GM10266 (cell line): Measurements from ENCODE around the gene RPL6.
"Not testable (repeated sequence)": the region's sequence is repeated elsewhere in the genome, so short reads cannot be mapped to it uniquely, and the experiment has no call there.

Experiments used
- DNase-seq: peaks from one replicate; pipeline ENCODE4 v3.0.0; 2012; ENCODE audit errors: extremely low spot score
- CTCF ChIP-seq: IDR thresholded peaks from 2 replicates; pipeline ENCODE4 v1.5.1; 2012; ENCODE audit warnings: mild to moderate bottlenecking, low read depth; ENCODE audit not compliant: control insufficient read depth, insufficient read depth; ENCODE audit errors: missing control alignments

Gene RPL6

GRCh38 chr12:112419297-112420133, 10.1 kb upstream of the RPL6 start:
- DNase-seq = peak; percentile 21
- TF ChIP-seq CTCF = no peak

GRCh38 chr12:112418608-112419296, 9.3 kb upstream of the RPL6 start, which contains the start of gene PTPN11:
TSS of gene PTPN11 (plus strand) at chr12:112418947. CDS start at chr12:112419112, 165 bp downstream.
- TF ChIP-seq CTCF = peak; percentile 52
- DNase-seq = peak; percentile 89

- DNase-seq = no peak
- no peak for TF ChIP-seq CTCF
Observed at GRCh38 chr12:112418273-112418607, 8.8 kb upstream of the RPL6 start.

DNA sequence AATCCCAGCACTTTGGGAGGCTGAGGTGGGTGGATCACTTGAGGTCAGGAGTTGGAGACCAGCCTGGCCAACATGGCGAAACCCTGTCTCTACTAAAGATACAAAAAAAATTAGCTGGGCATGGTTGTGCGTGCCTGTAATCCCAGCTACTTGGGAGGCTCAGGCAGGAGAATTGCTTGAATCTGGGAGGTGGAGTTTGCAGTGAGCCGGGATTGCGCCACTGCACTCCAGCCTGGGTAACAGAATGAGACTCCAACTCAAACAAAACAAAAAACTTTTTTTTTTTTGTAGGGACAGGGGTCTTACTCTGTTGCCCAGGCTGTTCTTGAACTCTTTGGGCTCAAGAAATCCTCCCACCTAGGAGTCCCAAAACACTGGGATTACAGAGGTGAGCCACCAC, 6.1 kb upstream of the RPL6 start:
- DNase-seq = not testable (repeated sequence)

DNA sequence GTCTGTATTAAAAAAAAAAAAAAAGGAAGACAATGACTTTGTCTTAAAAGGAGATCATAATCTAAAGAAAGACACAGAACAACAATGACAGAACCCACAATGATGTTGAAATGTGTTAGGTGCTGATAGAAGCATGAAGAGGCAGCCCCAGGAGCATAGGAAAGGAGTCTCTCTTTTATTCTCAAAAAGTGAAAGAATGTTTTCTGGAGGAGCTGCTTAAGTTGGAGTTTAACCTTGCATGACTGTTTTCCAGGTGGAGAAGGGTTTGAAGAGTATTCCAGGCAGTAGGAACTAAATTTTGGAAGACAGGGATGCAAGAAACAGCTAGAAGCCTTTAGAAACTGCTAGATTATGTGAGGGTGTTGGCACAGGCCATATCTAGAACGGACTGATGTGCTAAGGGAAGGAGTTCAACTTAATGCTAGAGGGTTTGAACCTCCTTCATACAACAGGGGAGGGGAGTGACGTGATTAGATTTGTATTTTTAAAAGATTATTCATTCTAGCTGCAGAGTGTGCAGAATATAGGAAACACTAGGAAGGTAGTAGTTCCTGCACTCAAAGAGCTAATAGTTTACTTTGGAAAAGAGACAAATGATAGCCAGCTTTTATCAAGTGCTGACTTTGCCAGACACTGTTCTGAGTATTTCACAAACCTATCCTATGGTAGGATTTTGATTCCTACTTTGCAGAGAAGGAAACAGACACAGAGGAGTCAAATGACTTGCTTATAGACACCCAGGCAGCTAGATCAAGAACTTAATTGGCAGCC, 4.6 kb upstream of the RPL6 start:
- no peak for DNase-seq
- TF ChIP-seq CTCF = no peak

GRCh38 chr12:112409906-112410244, 470 bp upstream of the RPL6 start:
- DNase-seq = no peak
- no peak for TF ChIP-seq CTCF

- no peak for DNase-seq
- TF ChIP-seq CTCF = no peak
Observed at GRCh38 chr12:112408621-112409020, 784 bp downstream of the RPL6 start.

DNA sequence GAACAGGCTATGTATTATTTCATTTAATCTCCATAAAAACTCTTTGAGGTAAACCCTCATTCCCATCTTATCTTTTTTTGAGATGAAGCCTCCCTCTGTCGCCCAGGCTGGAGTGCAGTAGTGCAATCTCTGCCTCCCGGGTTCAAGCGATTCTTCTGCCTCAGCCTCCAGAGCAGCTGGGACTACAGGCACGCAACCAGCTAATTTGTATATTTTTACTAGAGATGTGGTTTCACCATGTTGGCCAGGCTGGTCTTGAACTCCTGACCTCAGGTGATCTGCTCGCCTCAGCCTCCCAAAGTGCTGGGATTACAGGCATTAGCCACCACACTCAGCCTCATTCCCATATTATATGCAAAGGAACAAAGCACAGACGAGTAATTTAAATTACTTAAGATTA, 1.7 kb downstream of the RPL6 start:
- DNase-seq = not testable (repeated sequence)
